Tibial nerve (tissue), 3 donors: Measurements from ENCODE around the gene TMEM200B.
"Not testable (repeated sequence)": the region's sequence is repeated elsewhere in the genome, so short reads cannot be mapped to it uniquely, and the experiment has no call there.

Experiments used
- POLR2A ChIP-seq, 2 donors: fragments of 450-650 bp; IDR thresholded peaks; one replicate each; pipeline ENCODE4 v1.6.1; 2017; ENCODE audit warnings: antibody characterized with exemption in 2 of 2, mild to moderate bottlenecking in 2 of 2, moderate library complexity in 2 of 2
- TF ChIP-seq, protein P1 (sequence below), 5 experiments: fragments of 200-600 bp in 3 of 5; fragments of 450-650 bp in 2 of 5; sonication (generic) in 3 of 5; IDR thresholded peaks; one replicate each; pipeline ENCODE4 v1.5.1; 2016 to 2019; ENCODE audit warnings: antibody characterized with exemption in 5 of 5, mild to moderate bottlenecking in 3 of 5, moderate library complexity in 2 of 5

DNA sequence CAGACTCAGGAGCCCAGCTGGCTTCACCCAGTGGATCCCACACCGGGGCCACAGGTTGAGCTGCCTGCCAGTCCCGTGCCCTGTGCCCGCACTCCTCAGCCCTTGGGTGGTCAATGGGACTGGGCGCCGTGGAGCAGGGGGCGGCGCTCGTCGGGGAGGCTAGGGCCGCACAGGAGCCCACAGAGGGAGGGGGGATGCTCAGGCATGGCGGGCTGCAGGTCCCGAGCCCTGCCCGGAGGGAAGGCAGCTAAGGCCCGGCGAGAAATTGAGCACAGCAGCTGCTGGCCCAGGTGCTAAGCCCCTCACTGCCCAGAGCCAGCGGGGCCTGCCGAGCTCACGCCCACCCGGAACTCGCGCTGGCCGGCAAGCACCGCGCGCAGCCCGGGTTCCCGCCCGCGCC, 7.4 kb upstream of the TMEM200B start:
- not testable (repeated sequence) for TF ChIP-seq POLR2A (IDR thresholded peaks at IDR 0.05)
- TF ChIP-seq, protein P1, sequence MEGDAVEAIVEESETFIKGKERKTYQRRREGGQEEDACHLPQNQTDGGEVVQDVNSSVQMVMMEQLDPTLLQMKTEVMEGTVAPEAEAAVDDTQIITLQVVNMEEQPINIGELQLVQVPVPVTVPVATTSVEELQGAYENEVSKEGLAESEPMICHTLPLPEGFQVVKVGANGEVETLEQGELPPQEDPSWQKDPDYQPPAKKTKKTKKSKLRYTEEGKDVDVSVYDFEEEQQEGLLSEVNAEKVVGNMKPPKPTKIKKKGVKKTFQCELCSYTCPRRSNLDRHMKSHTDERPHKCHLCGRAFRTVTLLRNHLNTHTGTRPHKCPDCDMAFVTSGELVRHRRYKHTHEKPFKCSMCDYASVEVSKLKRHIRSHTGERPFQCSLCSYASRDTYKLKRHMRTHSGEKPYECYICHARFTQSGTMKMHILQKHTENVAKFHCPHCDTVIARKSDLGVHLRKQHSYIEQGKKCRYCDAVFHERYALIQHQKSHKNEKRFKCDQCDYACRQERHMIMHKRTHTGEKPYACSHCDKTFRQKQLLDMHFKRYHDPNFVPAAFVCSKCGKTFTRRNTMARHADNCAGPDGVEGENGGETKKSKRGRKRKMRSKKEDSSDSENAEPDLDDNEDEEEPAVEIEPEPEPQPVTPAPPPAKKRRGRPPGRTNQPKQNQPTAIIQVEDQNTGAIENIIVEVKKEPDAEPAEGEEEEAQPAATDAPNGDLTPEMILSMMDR (IDR thresholded peaks at IDR 0.05), result not testable (repeated sequence)
